ENCODE measurements around the gene MAB21L4. TPM values are rescaled to one million over a fixed set of nuclear protein-coding genes. Genes with fewer than 3 reads are reported as not detected.

MAB21L4 gene
- total RNA-seq, 1 donor from 2014 or later, result 2.1 TPM

GRCh38 chr2:240921311-240921994 is 25.5 kb upstream of the MAB21L4 start:
- H3K27me3 ChIP-seq (ENCODE audit: control insufficient read depth, insufficient read depth, low read length), result peaks cover 8% of the 10 kb centered on the region
- DNase-seq (ENCODE audit: low read depth), result peak; percentile 55
- H3K4me3 ChIP-seq (ENCODE audit: low read depth, low read length), result no peak overlapping the region
- H3K36me3 ChIP-seq (ENCODE audit: control insufficient read depth, insufficient read depth, low read length), result no peaks in the 10 kb centered on the region
- no peak for TF ChIP-seq CTCF (IDR thresholded peaks at IDR 0.05; ENCODE audit: insufficient read depth, low read length, poor library complexity, severe bottlenecking)

GRCh38 chr2:240920783-240921231 is 24.9 kb upstream of the MAB21L4 start:
- peaks cover 6% of the 10 kb centered on the region for H3K27me3 ChIP-seq (ENCODE audit: control insufficient read depth, insufficient read depth, low read length)
- no peak for DNase-seq (ENCODE audit: low read depth)

GRCh38 chr2:240919786-240920782 is 24.1 kb upstream of the MAB21L4 start:
- DNase-seq (ENCODE audit: low read depth), result no peak
- H3K4me3 ChIP-seq (ENCODE audit: low read depth, low read length), result no peak overlapping the region
- TF ChIP-seq CTCF (IDR thresholded peaks at IDR 0.05; ENCODE audit: insufficient read depth, low read length, poor library complexity, severe bottlenecking), result no peak
- H3K36me3 ChIP-seq (ENCODE audit: control insufficient read depth, insufficient read depth, low read length), result no peaks in the 10 kb centered on the region
- H3K27me3 ChIP-seq (ENCODE audit: control insufficient read depth, insufficient read depth, low read length), result peaks cover 2% of the 10 kb centered on the region

More at GRCh38 chr2:240920783-240921231, 24.9 kb upstream of the MAB21L4 start:
- TF ChIP-seq CTCF (IDR thresholded peaks at IDR 0.05; ENCODE audit: insufficient read depth, low read length, poor library complexity, severe bottlenecking), result no peak
- Histone ChIP-seq H3K36me3 (ENCODE audit: control insufficient read depth, insufficient read depth, low read length) (no peaks in the 10 kb centered on the region), H3K4me3 (ENCODE audit: low read depth, low read length) (no peak overlapping the region)

- no peaks in the 10 kb centered on the region for H3K36me3 ChIP-seq (ENCODE audit: control insufficient read depth, insufficient read depth, low read length)
- DNase-seq (ENCODE audit: low read depth), result no peak
- no peak for TF ChIP-seq CTCF (IDR thresholded peaks at IDR 0.05; ENCODE audit: insufficient read depth, low read length, poor library complexity, severe bottlenecking)
- H3K4me3 ChIP-seq (ENCODE audit: low read depth, low read length), result no peak overlapping the region
- H3K27me3 ChIP-seq (ENCODE audit: control insufficient read depth, insufficient read depth, low read length), result peaks cover 6% of the 10 kb centered on the region
Observed at GRCh38 chr2:240919161-240919781, 23.3 kb upstream of the MAB21L4 start.

- DNase-seq (ENCODE audit: low read depth), result no peak
- peaks cover 6% of the 10 kb centered on the region for H3K27me3 ChIP-seq (ENCODE audit: control insufficient read depth, insufficient read depth, low read length)
- H3K36me3 ChIP-seq (ENCODE audit: control insufficient read depth, insufficient read depth, low read length), result no peaks in the 10 kb centered on the region
- no peak for TF ChIP-seq CTCF (IDR thresholded peaks at IDR 0.05; ENCODE audit: insufficient read depth, low read length, poor library complexity, severe bottlenecking)
- no peak overlapping the region for H3K4me3 ChIP-seq (ENCODE audit: low read depth, low read length)
Observed at GRCh38 chr2:240918258-240919091, 22.5 kb upstream of the MAB21L4 start.
